Tibial nerve (tissue), 3 donors: ENCODE results near the gene PSMD13.

Source experiments
- CTCF ChIP-seq, 5 experiments: fragments of 200-600 bp in 3 of 5; fragments of 450-650 bp in 2 of 5; sonication (generic) in 3 of 5; IDR thresholded peaks; one replicate each; pipeline ENCODE4 v1.5.1; 2016 to 2019; ENCODE audit warnings: antibody characterized with exemption in 5 of 5, mild to moderate bottlenecking in 3 of 5, moderate library complexity in 2 of 5
- POLR2A ChIP-seq, 2 donors: fragments of 450-650 bp; IDR thresholded peaks; one replicate each; pipeline ENCODE4 v1.6.1; 2017; ENCODE audit warnings: antibody characterized with exemption in 2 of 2, mild to moderate bottlenecking in 2 of 2, moderate library complexity in 2 of 2

DNA sequence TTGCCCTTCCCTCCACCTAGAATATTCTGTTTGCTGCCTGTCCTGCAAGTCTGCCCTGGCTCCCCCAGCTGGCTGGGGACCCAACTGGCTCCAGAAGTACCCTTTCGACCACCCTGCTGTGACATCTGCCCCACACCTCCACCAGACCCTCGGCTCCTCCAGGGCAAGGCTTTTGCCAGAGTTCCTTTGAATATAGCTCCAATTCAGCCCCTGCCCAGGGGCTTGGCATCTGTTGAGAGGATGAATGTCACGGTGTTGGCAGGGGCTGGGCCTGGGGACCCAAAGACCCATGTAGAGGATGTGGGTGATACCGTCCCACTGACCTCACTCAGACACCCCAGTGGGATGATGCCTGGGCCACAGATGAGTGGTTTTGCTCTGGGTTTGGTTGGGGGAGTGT, 45.4 kb downstream of the PSMD13 start:
- TF ChIP-seq CTCF (IDR thresholded peaks at IDR 0.05) (no peak), POLR2A (IDR thresholded peaks at IDR 0.05) (no peak)
